Neural progenitor cell (in vitro differentiated cells): Measurements from ENCODE around the gene PRPF38B.

Experiments
- EZH2 ChIP-seq: fragments of 200-600 bp; sonication (generic); IDR thresholded peaks from 2 replicates; pipeline ENCODE4 v1.6.1; 2017; ENCODE audit warnings: antibody characterized with exemption, mild to moderate bottlenecking, moderate library complexity
- TF ChIP-seq, protein P1 (sequence below): fragments of 200-600 bp; sonication (generic); IDR thresholded peaks from 2 replicates; pipeline ENCODE4 v1.5.1; 2017; ENCODE audit warnings: antibody characterized with exemption, mild to moderate bottlenecking

- TF ChIP-seq, protein P1, sequence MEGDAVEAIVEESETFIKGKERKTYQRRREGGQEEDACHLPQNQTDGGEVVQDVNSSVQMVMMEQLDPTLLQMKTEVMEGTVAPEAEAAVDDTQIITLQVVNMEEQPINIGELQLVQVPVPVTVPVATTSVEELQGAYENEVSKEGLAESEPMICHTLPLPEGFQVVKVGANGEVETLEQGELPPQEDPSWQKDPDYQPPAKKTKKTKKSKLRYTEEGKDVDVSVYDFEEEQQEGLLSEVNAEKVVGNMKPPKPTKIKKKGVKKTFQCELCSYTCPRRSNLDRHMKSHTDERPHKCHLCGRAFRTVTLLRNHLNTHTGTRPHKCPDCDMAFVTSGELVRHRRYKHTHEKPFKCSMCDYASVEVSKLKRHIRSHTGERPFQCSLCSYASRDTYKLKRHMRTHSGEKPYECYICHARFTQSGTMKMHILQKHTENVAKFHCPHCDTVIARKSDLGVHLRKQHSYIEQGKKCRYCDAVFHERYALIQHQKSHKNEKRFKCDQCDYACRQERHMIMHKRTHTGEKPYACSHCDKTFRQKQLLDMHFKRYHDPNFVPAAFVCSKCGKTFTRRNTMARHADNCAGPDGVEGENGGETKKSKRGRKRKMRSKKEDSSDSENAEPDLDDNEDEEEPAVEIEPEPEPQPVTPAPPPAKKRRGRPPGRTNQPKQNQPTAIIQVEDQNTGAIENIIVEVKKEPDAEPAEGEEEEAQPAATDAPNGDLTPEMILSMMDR: no peak
- no peak for TF ChIP-seq EZH2
Measured at GRCh38 chr1:108701176-108701849, 9.2 kb downstream of the PRPF38B start.
